ENCODE measurements around the gene RASSF9. TPM values are rescaled to one million over a fixed set of nuclear protein-coding genes. Genes with fewer than 3 reads are reported as not detected.

Gene RASSF9
- total RNA-seq, 1 donor from 2014 or later: not detected

- Mint-ChIP-seq H3K9me3 (ENCODE audit: unreplicated experiment) (no peaks in the 10 kb centered on the region), H3K4me1 (ENCODE audit: low read depth, unreplicated experiment) (peaks cover 1% of the 10 kb centered on the region), H3K36me3 (ENCODE audit: unreplicated experiment) (no peaks in the 10 kb centered on the region)
These were observed 7.5 kb upstream of the RASSF9 start for GRCh38 chr12:85843606-85844310.

GRCh38 chr12:85835426-85836196 lies 598 bp downstream of the RASSF9 start:
- H3K4me1 Mint-ChIP-seq (ENCODE audit: low read depth, unreplicated experiment): no peaks in the 10 kb centered on the region
- H3K27me3 Mint-ChIP-seq (ENCODE audit: unreplicated experiment): no peaks in the 10 kb centered on the region
- no peak overlapping the region for H3K27ac Mint-ChIP-seq (ENCODE audit: unreplicated experiment)
- no peak for DNase-seq
- H3K9me3 Mint-ChIP-seq (ENCODE audit: unreplicated experiment): no peaks in the 10 kb centered on the region
- TF ChIP-seq CTCF (IDR thresholded peaks at IDR 0.05; ENCODE audit: partially characterized antibody, unreplicated experiment): no peak
- H3K36me3 Mint-ChIP-seq (ENCODE audit: unreplicated experiment): no peaks in the 10 kb centered on the region
- no peak overlapping the region for H3K4me3 Mint-ChIP-seq (ENCODE audit: unreplicated experiment)

More at GRCh38 chr12:85843606-85844310, 7.5 kb upstream of the RASSF9 start:
- Mint-ChIP-seq H3K4me3 (ENCODE audit: unreplicated experiment) (no peak overlapping the region), H3K27me3 (ENCODE audit: unreplicated experiment) (no peaks in the 10 kb centered on the region), H3K27ac (ENCODE audit: unreplicated experiment) (no peak overlapping the region)
- TF ChIP-seq CTCF (IDR thresholded peaks at IDR 0.05; ENCODE audit: partially characterized antibody, unreplicated experiment): no peak
- no peak for DNase-seq

GRCh38 chr12:85834378-85834777 lies 1.8 kb downstream of the RASSF9 start:
- Mint-ChIP-seq H3K9me3 (ENCODE audit: unreplicated experiment) (no peaks in the 10 kb centered on the region), H3K4me1 (ENCODE audit: low read depth, unreplicated experiment) (no peaks in the 10 kb centered on the region), H3K27ac (ENCODE audit: unreplicated experiment) (no peak overlapping the region), H3K27me3 (ENCODE audit: unreplicated experiment) (no peaks in the 10 kb centered on the region), H3K4me3 (ENCODE audit: unreplicated experiment) (no peak overlapping the region), H3K36me3 (ENCODE audit: unreplicated experiment) (no peaks in the 10 kb centered on the region)
- no peak for DNase-seq
- no peak for TF ChIP-seq CTCF (IDR thresholded peaks at IDR 0.05; ENCODE audit: partially characterized antibody, unreplicated experiment)

GRCh38 chr12:85833579-85833978 lies 2.6 kb downstream of the RASSF9 start:
- Mint-ChIP-seq H3K4me3 (ENCODE audit: unreplicated experiment) (no peak overlapping the region), H3K9me3 (ENCODE audit: unreplicated experiment) (no peaks in the 10 kb centered on the region), H3K27ac (ENCODE audit: unreplicated experiment) (no peak overlapping the region), H3K4me1 (ENCODE audit: low read depth, unreplicated experiment) (no peaks in the 10 kb centered on the region), H3K36me3 (ENCODE audit: unreplicated experiment) (no peaks in the 10 kb centered on the region), H3K27me3 (ENCODE audit: unreplicated experiment) (no peaks in the 10 kb centered on the region)
- no peak for TF ChIP-seq CTCF (IDR thresholded peaks at IDR 0.05; ENCODE audit: partially characterized antibody, unreplicated experiment)
- no peak for DNase-seq
